Neural progenitor cell (in vitro differentiated cells): ENCODE results near the gene HYAL2.

Source experiments
- CTCF ChIP-seq: fragments of 200-600 bp; sonication (generic); IDR thresholded peaks from 2 replicates; pipeline ENCODE4 v1.5.1; 2017; ENCODE audit warnings: antibody characterized with exemption, mild to moderate bottlenecking
- EZH2 ChIP-seq: fragments of 200-600 bp; sonication (generic); IDR thresholded peaks from 2 replicates; pipeline ENCODE4 v1.6.1; 2017; ENCODE audit warnings: antibody characterized with exemption, mild to moderate bottlenecking, moderate library complexity
- EZH2phosphoT487 ChIP-seq: fragments of 200-600 bp; sonication (generic); IDR thresholded peaks from 2 replicates; pipeline ENCODE4 v1.6.1; 2017; ENCODE audit warnings: antibody characterized with exemption

- no peak for TF ChIP-seq CTCF
- TF ChIP-seq EZH2, result no peak
- no peak for TF ChIP-seq EZH2phosphoT487
These were observed 27.8 kb downstream of the HYAL2 start for GRCh38 chr3:50294492-50295403.
